Stomach (tissue), 9 donors: Measurements from ENCODE around the gene MYO9A. TPM values are rescaled to one million over a fixed set of nuclear protein-coding genes. Genes with fewer than 3 reads are reported as not detected.

Experiments used
- DNase-seq, 2 donors: peaks; one replicate each; pipeline versions ENCODE4 v3.0.0 to v3.0.0-alpha.2; 2013 to 2019
- H3K27ac ChIP-seq, 5 donors: fragments of 200-600 bp in 4 of 5; sonication (generic) in 4 of 5; one replicate each; pipeline ENCODE4 v1.5.1; 2013 to 2019; ENCODE audit warnings: mild to moderate bottlenecking in 1 of 5, moderate library complexity in 1 of 5
- H3K27me3 ChIP-seq, 3 donors: fragments of 200-600 bp; sonication (generic); one replicate each; pipeline ENCODE4 v1.5.1; 2017 to 2019; ENCODE audit warnings: mixed run types in 1 of 3
- H3K36me3 ChIP-seq, 4 donors: fragments of 200-600 bp; sonication (generic); 1 replicate in 3 of 4; 2 replicates in 1 of 4; pipeline ENCODE4 v1.5.1; 2016 to 2019
- H3K4me1 ChIP-seq, 4 donors: fragments of 200-600 bp; sonication (generic); one replicate each; pipeline ENCODE4 v1.5.1; 2016 to 2019
- H3K4me3 ChIP-seq, 4 donors: fragments of 200-600 bp; sonication (generic) in 3 of 4; one replicate each; pipeline ENCODE4 v1.5.1; 2016 to 2019; ENCODE audit warnings: mild to moderate bottlenecking in 1 of 4
- H3K9me3 ChIP-seq, 4 donors: fragments of 200-600 bp; sonication (generic); one replicate each; pipeline ENCODE4 v1.5.1; 2016 to 2019
- CTCF ChIP-seq, 7 experiments: fragments of 450-650 bp in 4 of 7; fragments of 200-600 bp in 3 of 7; sonication (generic) in 3 of 7; IDR thresholded peaks; one replicate each; pipeline ENCODE4 v1.5.1; 2016 to 2019; ENCODE audit warnings: antibody characterized with exemption in 7 of 7, control low read depth in 2 of 7, mild to moderate bottlenecking in 1 of 7
- EP300 ChIP-seq: sonication (generic); formaldehyde crosslinking; IDR thresholded peaks from one replicate; pipeline ENCODE4 v1.6.1; 2017; ENCODE audit warnings: antibody characterized with exemption
- POLR2A ChIP-seq, 4 donors: fragments of 450-650 bp; IDR thresholded peaks; one replicate each; pipeline ENCODE4 v1.6.1; 2016; ENCODE audit warnings: antibody characterized with exemption in 4 of 4, control low read depth in 2 of 4, mild to moderate bottlenecking in 1 of 4, moderate library complexity in 1 of 4
- POLR2AphosphoS5 ChIP-seq, 3 donors: sonication (generic); formaldehyde crosslinking; IDR thresholded peaks; one replicate each; pipeline ENCODE4 v1.6.1; 2016; ENCODE audit warnings: antibody characterized with exemption in 3 of 3
- WGBS, 5 donors: extraction: QIAGEN DNeasy Blood & Tissue Kit in 3 of 5; methylation state at CpG; one replicate each; pipeline versions ENCODE4 v1.1.5 to v1.1.7; 2013 to 2018; 5-methylcytosine and 5-hydroxymethylcytosine counted together
- intact Hi-C: fragments of 100-400 bp; cut with DNase I; formaldehyde crosslinking; loops from one replicate; pipeline ENCODE4 v1.15.1; 2023; ENCODE audit warnings: low total_unique reads
- polyA plus RNA-seq, 3 donors: library from polyadenylated mRNA; stranded (reverse); fragments of 200-250 nt; gene quantifications; one replicate each; pipeline ENCODE4 v1.2.3, GENCODE V29; 2013
- total RNA-seq, 5 donors: library from RNA; depleted of rRNA; stranded (reverse); fragments of >200 nt; gene quantifications; one replicate each; pipeline versions ENCODE4 v1.1.0 to v1.2.3, GENCODE V29; 2014 to 2016
- donor health status: healthy with polysubstance abuse.
- donor health status: Bipolar disorder and iron deficiency.
- donor health status: healthy.

MYO9A gene
- total and polyA plus RNA-seq, 8 donors, result 2.2 to 120 (median 39.0) TPM

DNA sequence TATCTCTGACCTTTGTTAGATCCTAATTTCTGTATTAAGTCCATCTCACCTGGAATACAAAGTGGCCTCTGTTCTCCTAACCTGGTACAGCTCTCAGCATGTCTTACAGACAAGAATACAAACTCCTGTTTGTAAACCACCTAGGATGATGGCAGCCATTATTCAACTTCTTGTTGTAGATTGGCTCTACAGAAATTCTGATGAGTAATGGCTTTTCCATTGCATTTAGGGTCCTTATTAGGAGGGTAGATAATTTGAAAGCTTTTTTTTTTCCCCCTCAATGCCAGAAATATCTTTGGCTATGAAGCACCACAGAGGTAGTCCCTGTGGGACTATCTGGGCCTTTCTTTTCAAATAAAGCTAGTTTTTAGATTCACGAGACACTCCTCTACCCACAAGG lies 297.8 kb downstream of the MYO9A start:
- intact Hi-C loops, result no loop called here
- H3K4me1 ChIP-seq, result no peaks in the 10 kb centered on the region
- peaks cover 0 to 44% (median 30%) of the 10 kb centered on the region in 4 donors for H3K9me3 ChIP-seq
- no peak overlapping the region for H3K4me3 ChIP-seq
- H3K27ac ChIP-seq, result no peak overlapping the region
- 89 to 97% (median 96%) methylated on average over 1 of the region's 1 CpG for WGBS, 5 donors
- no peak for DNase-seq
- no peaks in the 10 kb centered on the region for H3K27me3 ChIP-seq
- H3K36me3 ChIP-seq, result peaks cover 5 to 45% (median 37%) of the 10 kb centered on the region in 4 donors
- TF ChIP-seq POLR2AphosphoS5 (IDR thresholded peaks at IDR 0.05) (no peak), CTCF (IDR thresholded peaks at IDR 0.05) (no peak), POLR2A (IDR thresholded peaks at IDR 0.05) (no peak), EP300 (no peak)

DNA sequence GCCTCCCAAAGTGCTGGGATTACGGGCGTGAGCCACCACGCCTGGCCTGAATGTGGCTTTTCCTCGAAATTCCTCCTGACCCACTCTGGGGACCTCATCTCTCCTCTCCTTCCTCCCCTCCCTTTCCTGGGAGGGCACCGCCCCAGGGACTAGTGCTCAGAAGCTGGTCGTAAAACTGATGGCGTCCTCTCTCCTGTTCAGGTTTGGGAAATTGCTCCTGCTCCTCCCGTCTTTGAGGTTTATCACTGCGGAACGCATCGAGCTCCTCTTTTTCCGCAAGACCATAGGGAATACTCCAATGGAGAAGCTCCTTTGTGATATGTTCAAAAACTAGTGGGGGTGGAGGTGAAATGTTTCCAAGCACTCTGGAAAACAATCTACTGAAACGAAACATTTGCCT lies 300.6 kb downstream of the MYO9A start:
- no peak overlapping the region for H3K4me3 ChIP-seq
- no peak for DNase-seq
- WGBS, 5 donors, result 94 to 97% (median 96%) methylated on average over 13 of the region's 13 CpGs
- intact Hi-C loops, result no loop called here
- TF ChIP-seq EP300, result no peak
- TF ChIP-seq POLR2A (IDR thresholded peaks at IDR 0.05), result no peak
- no peak for TF ChIP-seq CTCF (IDR thresholded peaks at IDR 0.05)
- no peak for TF ChIP-seq POLR2AphosphoS5 (IDR thresholded peaks at IDR 0.05)
- H3K27me3 ChIP-seq, result no peaks in the 10 kb centered on the region
- peaks cover 0 to 17% (median 11%) of the 10 kb centered on the region in 4 donors for H3K36me3 ChIP-seq
- no peaks in the 10 kb centered on the region for H3K4me1 ChIP-seq
- peaks cover 0 to 28% (median 19%) of the 10 kb centered on the region in 4 donors for H3K9me3 ChIP-seq
- H3K27ac ChIP-seq, result no peak overlapping the region

- Histone ChIP-seq H3K27ac (no peak overlapping the region), H3K4me3 (no peak overlapping the region), H3K9me3 (peaks cover 0 to 8% (median 4%) of the 10 kb centered on the region in 4 donors), H3K4me1 (no peaks in the 10 kb centered on the region), H3K36me3 (no peaks in the 10 kb centered on the region), H3K27me3 (no peaks in the 10 kb centered on the region)
- no peak for TF ChIP-seq POLR2AphosphoS5 (IDR thresholded peaks at IDR 0.05)
- TF ChIP-seq EP300, result no peak
- no peak for TF ChIP-seq POLR2A (IDR thresholded peaks at IDR 0.05)
- TF ChIP-seq CTCF (IDR thresholded peaks at IDR 0.05), result no peak
- DNase-seq, result no peak
- 90 to 94% (median 93%) methylated on average over 3 of the region's 3 CpGs for WGBS, 5 donors
- intact Hi-C loops, result no loop called here
Observed at GRCh38 chr15:71815301-71815700, 302.6 kb downstream of the MYO9A start.

DNA sequence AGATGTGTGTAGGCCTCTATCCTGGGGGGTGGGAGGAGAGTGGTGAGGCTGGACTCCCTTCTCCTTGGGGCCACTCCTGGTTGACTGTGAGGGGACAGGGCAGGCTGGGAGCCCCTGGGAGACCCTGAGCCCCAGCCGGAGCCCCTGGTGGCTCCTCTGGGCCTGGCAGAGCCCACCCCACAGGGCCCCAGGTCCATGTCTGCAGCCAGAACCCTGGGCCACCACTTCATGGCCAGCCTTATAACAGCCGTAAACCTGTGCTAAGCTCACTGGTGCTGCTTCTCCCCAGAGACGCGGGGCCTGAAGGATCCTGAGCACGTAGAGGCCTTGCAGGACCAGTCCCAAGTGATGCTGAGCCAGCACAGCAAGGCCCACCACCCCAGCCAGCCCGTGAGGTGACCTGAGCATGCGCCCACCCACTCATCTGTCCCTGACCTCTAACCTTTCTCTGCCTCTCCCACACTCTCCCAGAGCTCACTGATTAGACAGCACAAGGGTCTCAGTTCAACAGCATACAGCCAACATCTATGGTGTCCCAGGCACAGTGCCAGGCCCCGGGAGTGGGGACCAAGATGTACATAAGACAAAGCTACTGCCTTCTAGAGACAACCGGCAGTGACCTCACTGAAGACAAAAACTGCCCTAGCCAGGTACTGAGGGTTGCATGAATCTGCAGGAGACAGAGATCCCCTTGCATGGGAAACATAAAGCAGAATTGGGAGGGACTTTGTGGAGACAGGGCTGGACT lies 304.1 kb downstream of the MYO9A start:
- H3K27me3 ChIP-seq, result no peaks in the 10 kb centered on the region
- H3K36me3 ChIP-seq, result no peaks in the 10 kb centered on the region
- no peak overlapping the region for H3K27ac ChIP-seq
- TF ChIP-seq EP300 (no peak), POLR2AphosphoS5 (IDR thresholded peaks at IDR 0.05) (no peak), POLR2A (IDR thresholded peaks at IDR 0.05) (no peak), CTCF (IDR thresholded peaks at IDR 0.05) (no peak)
- WGBS, 5 donors, result 82 to 91% (median 87%) methylated on average over 6 to 9 of the region's 9 CpGs
- no peak for DNase-seq
- H3K4me3 ChIP-seq, result no peak overlapping the region
- no peaks in the 10 kb centered on the region for H3K9me3 ChIP-seq
- intact Hi-C loops, result no loop called here
- no peaks in the 10 kb centered on the region for H3K4me1 ChIP-seq
